GM18502 (cell line): ENCODE measurements around the gene GTF3C1.
"Not testable (repeated sequence)": the region's sequence is repeated elsewhere in the genome, so short reads cannot be mapped to it uniquely, and the experiment has no call there.

Experiments used
- ATAC-seq: cut with Tn5 transposase; IDR thresholded peaks from one replicate; pipeline ENCODE4 v1.9.1; 2021; ENCODE audit warnings: mild to moderate bottlenecking; ENCODE audit not compliant: unreplicated experiment, poor library complexity

Gene GTF3C1

DNA sequence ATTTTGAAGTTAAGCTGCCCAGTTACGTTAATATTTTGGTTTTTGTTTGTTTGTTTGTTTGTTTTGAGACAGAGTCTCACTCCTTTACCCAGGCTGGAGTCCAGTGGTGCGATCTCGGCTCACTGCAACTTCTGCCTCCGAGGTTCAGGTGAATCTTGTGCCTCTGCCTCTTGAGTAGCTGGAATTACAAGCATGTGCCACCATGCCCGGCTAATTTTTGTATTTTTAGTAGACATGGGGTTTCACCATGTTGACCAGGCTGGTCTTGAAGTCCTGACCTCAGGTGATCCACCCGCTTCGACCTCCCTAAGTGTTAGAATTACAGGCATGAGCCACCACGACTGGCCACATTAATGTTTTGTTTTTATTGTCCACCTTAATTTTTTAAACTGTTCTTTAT is 21.3 kb upstream of the GTF3C1 start:
- not testable (repeated sequence) for ATAC-seq

GRCh38 chr16:27568077-27568476 is 18.4 kb upstream of the GTF3C1 start:
- no peak for ATAC-seq

GRCh38 chr16:27566417-27566816 is 16.7 kb upstream of the GTF3C1 start:
- no peak for ATAC-seq

DNA sequence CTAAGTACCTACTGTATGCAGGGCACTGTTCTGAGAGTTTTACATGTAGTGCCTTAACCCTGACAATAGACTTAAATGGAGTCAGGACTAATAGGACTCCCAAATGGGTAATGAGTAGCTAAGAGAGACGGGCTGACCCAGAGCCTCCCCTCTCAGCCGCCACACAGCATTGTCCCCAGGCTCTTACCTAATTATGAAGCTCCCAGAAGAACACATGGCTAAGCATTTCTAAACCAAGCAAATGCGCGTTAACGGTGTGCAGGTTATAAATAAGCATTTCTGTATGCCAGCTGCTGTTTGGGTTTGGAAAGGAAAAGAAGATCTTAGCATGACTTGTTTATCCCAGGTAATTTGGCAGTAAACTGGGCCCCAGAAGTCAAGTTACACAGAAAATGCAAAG is 14.5 kb upstream of the GTF3C1 start:
- no peak for ATAC-seq

DNA sequence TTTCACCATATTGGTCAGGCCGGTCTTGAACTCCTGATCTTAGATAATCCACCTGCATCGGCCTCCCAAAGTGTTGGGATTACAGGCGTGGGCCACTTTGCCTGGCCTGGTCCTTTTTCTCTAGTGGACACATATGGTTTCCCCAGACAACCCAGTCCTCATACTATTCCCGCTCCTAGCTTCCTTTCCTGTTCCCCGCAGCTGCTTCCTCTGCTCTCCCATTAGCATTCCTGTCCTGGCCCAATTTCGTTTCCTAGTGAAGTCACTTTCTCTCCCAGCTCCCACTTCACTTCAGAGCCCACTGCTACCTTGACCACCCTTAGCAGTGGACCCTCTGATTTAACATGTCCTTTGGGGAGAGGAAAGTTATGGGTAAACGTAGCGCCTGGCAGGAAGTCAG is 11.5 kb upstream of the GTF3C1 start:
- ATAC-seq = no peak

- ATAC-seq = no peak
Observed at GRCh38 chr16:27558932-27559331, 9.2 kb upstream of the GTF3C1 start.

- no peak for ATAC-seq
Observed at GRCh38 chr16:27558434-27558833, 8.7 kb upstream of the GTF3C1 start.

GRCh38 chr16:27556471-27556870 is 6.8 kb upstream of the GTF3C1 start:
- ATAC-seq = no peak

DNA sequence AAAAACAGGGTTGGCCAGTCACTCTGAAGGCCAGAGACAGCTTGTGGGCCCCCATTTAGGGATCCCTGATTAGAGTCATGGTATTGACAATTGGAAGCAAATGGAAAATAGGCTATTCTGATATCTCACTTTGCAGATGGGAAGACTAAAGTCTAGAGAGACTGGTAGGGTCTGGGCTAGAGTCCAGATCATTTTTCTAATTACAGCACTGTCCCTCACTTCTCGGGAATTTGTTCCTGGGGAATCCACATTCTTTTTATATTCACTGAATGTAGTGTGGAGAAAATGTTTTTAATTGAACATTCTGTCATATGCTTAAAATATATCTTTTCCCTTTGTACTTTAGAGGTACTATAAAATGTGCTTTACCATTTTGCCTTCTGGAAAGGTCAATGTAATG is 1.3 kb upstream of the GTF3C1 start:
- ATAC-seq = no peak

DNA sequence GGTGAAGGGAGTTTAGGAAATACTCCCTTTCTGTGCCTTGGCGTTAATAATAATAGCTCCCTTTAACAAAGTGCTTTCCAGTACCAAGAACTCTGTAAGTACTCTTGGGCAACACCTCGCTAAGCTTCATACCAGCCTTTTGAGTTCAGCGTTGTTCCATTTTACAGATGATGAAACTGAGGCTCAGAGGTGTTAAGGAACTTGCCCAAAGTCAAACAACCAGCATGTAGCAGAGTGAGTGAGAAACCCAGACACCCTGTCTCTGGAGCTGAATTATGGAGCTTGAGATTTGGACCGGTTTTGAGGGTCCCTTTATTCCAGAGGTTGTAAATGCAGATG is 838 bp upstream of the GTF3C1 start:
- ATAC-seq = no peak

GRCh38 chr16:27549464-27549745 is 308 bp downstream of the GTF3C1 start:
- ATAC-seq = no peak

DNA sequence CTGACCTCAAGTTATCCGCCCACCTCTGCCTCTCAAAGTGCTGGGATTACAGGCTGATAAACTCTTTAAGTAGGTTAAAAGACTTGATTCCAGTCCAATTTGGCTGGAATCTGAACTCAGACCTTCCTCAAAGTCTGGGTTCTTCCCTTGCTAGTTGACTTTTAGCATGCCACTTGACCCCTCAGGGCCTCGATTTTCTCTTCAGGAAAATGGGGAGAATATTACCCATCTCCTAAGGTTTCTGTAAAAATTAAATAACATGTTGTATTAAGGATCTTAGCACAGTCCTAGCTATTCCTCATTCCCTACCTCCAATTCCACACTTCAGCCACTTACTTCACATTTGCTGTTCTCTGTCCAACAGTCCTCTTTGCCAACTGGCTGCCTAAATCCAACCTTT is 1.9 kb downstream of the GTF3C1 start:
- ATAC-seq = no peak

DNA sequence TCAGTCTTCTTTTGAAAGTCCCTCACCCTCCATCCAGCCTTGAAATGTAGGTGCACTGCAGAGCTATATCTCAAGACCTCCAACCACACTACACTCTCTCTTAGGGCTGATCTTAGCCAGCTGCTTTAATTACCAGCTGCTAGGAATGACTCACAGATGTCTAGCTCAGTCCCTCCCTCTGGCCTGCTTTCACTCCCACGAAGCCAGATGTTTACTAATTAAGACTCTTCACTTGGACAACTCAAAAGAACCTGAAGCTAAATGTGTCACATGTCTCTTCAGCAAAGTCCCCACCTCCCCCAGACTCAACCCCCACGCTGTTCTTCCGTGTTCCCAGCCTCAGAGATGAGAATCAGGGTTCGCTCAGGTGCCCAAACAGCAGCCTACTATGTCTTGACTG is 2.6 kb downstream of the GTF3C1 start:
- no peak for ATAC-seq

DNA sequence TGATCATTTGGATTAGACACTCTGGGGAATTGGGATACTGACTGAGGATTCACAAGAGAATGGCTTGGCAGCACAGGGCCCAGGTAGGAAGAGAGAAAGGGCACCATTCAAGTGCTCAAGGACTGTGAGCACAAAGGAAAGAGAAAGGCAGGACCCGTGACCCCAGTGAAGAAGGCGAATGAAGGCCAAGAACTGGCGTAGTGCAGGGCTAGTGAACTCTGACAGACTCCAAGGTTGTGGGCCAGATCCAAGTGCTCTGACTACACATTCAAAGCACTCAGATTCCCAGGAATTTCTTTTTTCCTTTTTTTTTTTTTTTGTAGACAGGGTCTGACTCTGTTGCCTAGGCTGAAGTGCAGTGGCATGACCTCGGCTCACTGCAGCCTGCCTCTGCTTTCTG is 5.0 kb downstream of the GTF3C1 start:
- no peak for ATAC-seq

DNA sequence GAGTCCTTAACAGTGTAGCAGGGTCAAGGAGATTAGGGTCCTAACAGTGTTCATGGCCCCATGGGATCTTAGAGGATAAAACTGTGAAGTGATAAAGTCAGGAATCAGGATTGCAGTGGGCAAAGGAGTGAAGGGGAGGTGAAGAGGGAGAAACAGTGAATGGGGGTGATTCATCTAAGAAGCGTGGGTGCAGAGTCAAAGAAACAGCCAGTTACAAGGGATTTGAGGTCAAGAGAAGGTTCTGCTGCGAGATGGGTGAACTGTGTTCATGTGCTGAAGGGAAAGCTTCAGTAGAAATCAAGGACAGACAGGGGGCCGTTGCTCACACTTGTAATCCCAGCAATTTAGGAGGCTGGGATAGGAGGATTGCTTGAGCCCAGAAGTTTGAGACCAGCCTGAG is 5.9 kb downstream of the GTF3C1 start:
- ATAC-seq = no peak

DNA sequence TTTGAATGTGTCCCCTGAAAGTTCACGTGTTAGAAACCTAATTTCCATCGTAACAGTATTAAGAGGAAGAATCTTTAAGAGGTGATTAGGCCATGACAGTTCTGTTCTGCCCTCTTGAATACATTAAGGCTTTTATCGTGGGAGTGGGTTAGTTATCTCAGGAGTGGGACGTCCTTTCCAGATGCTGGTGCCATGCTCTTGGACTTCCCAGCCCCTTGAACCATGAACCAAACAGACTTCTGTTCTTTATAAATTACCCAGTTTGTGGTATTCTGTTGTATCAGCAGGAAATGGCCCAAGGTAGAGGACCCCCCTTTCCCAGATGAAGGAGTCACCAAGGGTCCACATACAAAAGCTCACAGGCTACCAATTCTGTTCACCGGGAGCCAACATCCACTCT is 10.1 kb downstream of the GTF3C1 start:
- ATAC-seq = no peak

GRCh38 chr16:27539120-27539519 is 10.6 kb downstream of the GTF3C1 start:
- no peak for ATAC-seq

GRCh38 chr16:27538528-27538927 is 11.2 kb downstream of the GTF3C1 start:
- no peak for ATAC-seq

GRCh38 chr16:27534256-27534655 is 15.5 kb downstream of the GTF3C1 start:
- no peak for ATAC-seq

DNA sequence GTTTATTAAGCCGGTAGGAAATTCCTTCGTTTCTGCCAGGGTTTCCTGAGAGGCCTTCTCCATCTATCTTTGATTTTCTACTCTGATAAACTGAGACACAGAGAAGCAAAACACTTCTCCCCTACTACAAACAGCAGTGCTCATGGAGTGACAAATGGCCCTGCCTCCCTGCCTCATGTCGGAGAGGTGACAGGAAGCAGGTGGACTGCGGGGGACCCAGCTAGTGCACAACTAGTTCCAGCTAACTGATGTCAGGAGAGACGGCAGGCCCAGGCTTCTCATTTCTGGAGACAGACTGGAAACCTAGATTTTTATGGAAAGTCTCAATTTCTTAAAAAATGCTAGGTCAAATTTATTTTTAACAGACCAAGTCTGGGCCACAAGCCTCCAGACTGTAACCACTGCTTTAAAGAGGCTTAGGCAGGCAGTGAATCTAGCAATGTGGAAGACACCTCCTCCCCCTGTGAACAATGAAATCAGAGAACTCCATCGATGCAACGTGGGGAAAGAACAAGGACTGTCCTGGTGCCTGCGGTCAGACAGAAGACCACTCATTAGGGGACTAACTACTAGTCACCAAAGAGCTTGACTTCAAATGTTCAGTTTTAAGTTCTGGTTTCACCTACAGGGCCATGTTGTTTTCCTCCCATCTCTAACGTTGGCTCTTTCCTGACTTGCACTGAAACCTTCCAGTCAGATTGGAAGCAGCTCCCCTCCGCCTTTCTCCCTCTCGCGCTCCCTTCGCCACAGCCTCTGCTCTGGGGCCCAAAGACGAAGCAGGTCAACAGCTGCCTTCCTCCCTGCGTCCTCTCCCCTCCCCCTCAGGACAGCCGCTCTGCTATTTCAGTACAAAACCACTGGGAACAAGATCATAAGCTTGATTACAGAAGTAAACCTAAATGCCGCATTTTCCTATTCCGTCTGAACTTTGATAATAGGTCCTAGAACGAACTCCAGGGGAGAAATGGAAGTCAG is 17.6 kb downstream of the GTF3C1 start:
- ATAC-seq = no peak

DNA sequence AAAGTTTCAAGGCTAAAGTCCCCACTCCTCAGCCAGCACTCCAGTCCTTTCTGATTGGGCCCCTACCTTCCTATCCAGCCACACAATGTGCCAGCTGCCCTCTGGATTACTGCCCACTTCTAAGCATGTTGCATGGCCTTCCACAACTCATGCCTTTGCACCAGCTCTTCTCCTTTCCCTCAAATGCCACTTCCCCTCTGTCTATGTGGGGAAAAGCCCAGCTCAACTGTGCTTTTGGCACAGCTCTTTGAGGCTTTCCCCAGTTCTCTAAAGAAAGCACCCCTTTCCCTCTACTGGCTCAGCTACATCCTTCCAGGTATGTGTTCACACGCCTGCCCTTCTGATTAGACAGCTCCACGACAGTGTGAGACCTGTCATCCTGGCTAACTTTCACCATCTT is 18.5 kb downstream of the GTF3C1 start:
- ATAC-seq = no peak

GRCh38 chr16:27529962-27530361 is 19.8 kb downstream of the GTF3C1 start:
- ATAC-seq = no peak

- no peak for ATAC-seq
Observed at GRCh38 chr16:27528294-27528693, 21.4 kb downstream of the GTF3C1 start.
